ENCODE data around the gene CTU2.

- TF ChIP-seq CTCF (IDR thresholded peaks at IDR 0.05) (no peak), POLR2A (IDR thresholded peaks at IDR 0.05) (no peak)
These were observed 49.6 kb downstream of the CTU2 start for GRCh38 chr16:88755745-88756443.
